Kasumi-1 (cell line): ENCODE results near the gene FBXO30.

Experiments
- DNase-seq, 2 experiments: peaks; one replicate each; lab custom pipeline; 2025; lab: John Stamatoyannopoulos, UW

Gene FBXO30

GRCh38 chr6:145755682-145756081 is 58.9 kb downstream of the FBXO30 start:
- DNase-seq: no peak

GRCh38 chr6:145752638-145753037 is 62.0 kb downstream of the FBXO30 start:
- no peak for DNase-seq

- no peak for DNase-seq
Observed at GRCh38 chr6:145749632-145750031, 65.0 kb downstream of the FBXO30 start.

- DNase-seq: no peak
Observed at GRCh38 chr6:145745861-145746260, 68.7 kb downstream of the FBXO30 start.

- no peak for DNase-seq
Observed at GRCh38 chr6:145744619-145745018, 70.0 kb downstream of the FBXO30 start.
